Superior temporal gyrus (tissue), 1 donor: Measurements from ENCODE around the gene PRDX5.

Source experiments
- DNase-seq: peaks from one replicate; pipeline ENCODE4 v3.0.0-alpha.2; 2016; ENCODE audit errors: extremely low spot score

Gene PRDX5

GRCh38 chr11:64324692-64325469 lies 7.0 kb downstream of the PRDX5 start:
- DNase-seq: no peak

- DNase-seq: no peak
Measured at GRCh38 chr11:64327375-64327774, 9.5 kb downstream of the PRDX5 start.

GRCh38 chr11:64327993-64328392 lies 10.1 kb downstream of the PRDX5 start:
- no peak for DNase-seq

- no peak for DNase-seq
Measured at GRCh38 chr11:64330888-64331287, 13.0 kb downstream of the PRDX5 start.

GRCh38 chr11:64331569-64332371 lies 13.8 kb downstream of the PRDX5 start:
- no peak for DNase-seq

GRCh38 chr11:64333556-64333955 lies 15.6 kb downstream of the PRDX5 start:
- no peak for DNase-seq

- no peak for DNase-seq
Measured at GRCh38 chr11:64334764-64335735, 17.1 kb downstream of the PRDX5 start.

- DNase-seq: no peak
Measured at GRCh38 chr11:64337538-64338249, 19.8 kb downstream of the PRDX5 start.

GRCh38 chr11:64338716-64339115 lies 20.8 kb downstream of the PRDX5 start:
- no peak for DNase-seq

- no peak for DNase-seq
Measured at GRCh38 chr11:64339286-64339685, 21.4 kb downstream of the PRDX5 start.

- DNase-seq: no peak
Measured at GRCh38 chr11:64339754-64340408, 22.0 kb downstream of the PRDX5 start, which contains the start of gene CCDC88B. Gene CCDC88B, plus strand, starts transcription at chr11:64340204. Its CDS starts 63 bp downstream, at chr11:64340267.

GRCh38 chr11:64340671-64341335 lies 22.9 kb downstream of the PRDX5 start:
- no peak for DNase-seq

GRCh38 chr11:64341429-64341828 lies 23.5 kb downstream of the PRDX5 start:
- DNase-seq: no peak

- DNase-seq: peak; percentile 27
Measured at GRCh38 chr11:64341851-64342791, 24.2 kb downstream of the PRDX5 start.

GRCh38 chr11:64342869-64343745 lies 25.2 kb downstream of the PRDX5 start:
- no peak for DNase-seq

- no peak for DNase-seq
Measured at GRCh38 chr11:64343767-64344559, 26.0 kb downstream of the PRDX5 start.

GRCh38 chr11:64344787-64345186 lies 26.9 kb downstream of the PRDX5 start:
- no peak for DNase-seq
